SK-N-MC (cell line): ENCODE results near the gene SLC38A10.

Source experiments
- DNase-seq: peaks from one replicate; pipeline ENCODE4 v3.0.0-alpha.2; 2011; ENCODE audit warnings: low read depth, low spot score
- H3K27ac ChIP-seq: fragments of 200-600 bp; sonication (generic); 2 replicates; pipeline ENCODE4 v1.5.1; 2016; ENCODE audit warnings: mixed run types
- H3K36me3 ChIP-seq: fragments of 200-600 bp; sonication (generic); 2 replicates; pipeline ENCODE4 v1.6.1; 2017; ENCODE audit warnings: antibody characterized with exemption, low read length, mixed read lengths; ENCODE audit not compliant: insufficient read depth
- H3K4me3 ChIP-seq: fragments of 200-600 bp; sonication (generic); 2 replicates; pipeline ENCODE4 v1.5.1; 2016
- H3K9ac ChIP-seq: fragments of 200-600 bp; sonication (generic); 2 replicates; pipeline ENCODE4 v1.8.0; 2017; ENCODE audit warnings: mixed run types, mixed read lengths; ENCODE audit not compliant: insufficient read length
- H3K9me3 ChIP-seq: fragments of 200-600 bp; sonication (generic); 2 replicates; pipeline ENCODE4 v1.6.1; 2017; ENCODE audit warnings: low read depth, mild to moderate bottlenecking, antibody characterized with exemption, low read length, moderate library complexity, mixed read lengths
- EZH2 ChIP-seq: fragments of 200-600 bp; sonication (generic); IDR thresholded peaks from one replicate; pipeline ENCODE4 v1.6.1; 2017; ENCODE audit warnings: antibody characterized with exemption
- FOXP2 ChIP-seq: optimal IDR thresholded peaks from 2 replicates; pipeline ENCODE3; 2011; ENCODE audit warnings: mild to moderate bottlenecking, moderate library complexity; ENCODE audit not compliant: insufficient read depth; ENCODE audit errors: extremely low read length, control extremely low read depth
- POLR2AphosphoS5 ChIP-seq: IDR thresholded peaks from 2 replicates; pipeline ENCODE4 v1.6.1; 2012; ENCODE audit warnings: mild to moderate bottlenecking, low read depth, low read length, borderline replicate concordance

SLC38A10 gene

DNA sequence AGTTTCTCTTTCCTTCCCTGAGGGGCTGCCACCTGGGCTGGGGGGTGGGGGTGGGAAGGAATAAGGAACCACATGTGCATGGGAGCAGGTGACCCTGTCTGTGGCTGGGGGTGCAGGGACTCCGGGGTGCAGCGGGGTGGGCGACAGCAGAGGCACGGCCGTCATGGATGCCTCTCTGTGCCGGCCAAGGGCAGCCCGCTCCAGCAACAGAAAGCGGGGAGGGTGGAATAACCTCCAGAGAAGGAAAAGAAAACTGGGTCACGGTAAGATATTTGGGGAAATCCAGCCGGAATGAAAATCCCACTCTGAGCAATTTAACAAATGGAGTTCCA is 51.8 kb downstream of the SLC38A10 start:
- peaks cover 4% of the 10 kb centered on the region for H3K36me3 ChIP-seq
- TF ChIP-seq FOXP2: no peak
- TF ChIP-seq EZH2: no peak
- no peak for TF ChIP-seq POLR2AphosphoS5
- H3K9ac ChIP-seq: no peak overlapping the region
- no peak overlapping the region for H3K4me3 ChIP-seq
- H3K27ac ChIP-seq: no peak overlapping the region
- DNase-seq: no peak
- no peaks in the 10 kb centered on the region for H3K9me3 ChIP-seq

DNA sequence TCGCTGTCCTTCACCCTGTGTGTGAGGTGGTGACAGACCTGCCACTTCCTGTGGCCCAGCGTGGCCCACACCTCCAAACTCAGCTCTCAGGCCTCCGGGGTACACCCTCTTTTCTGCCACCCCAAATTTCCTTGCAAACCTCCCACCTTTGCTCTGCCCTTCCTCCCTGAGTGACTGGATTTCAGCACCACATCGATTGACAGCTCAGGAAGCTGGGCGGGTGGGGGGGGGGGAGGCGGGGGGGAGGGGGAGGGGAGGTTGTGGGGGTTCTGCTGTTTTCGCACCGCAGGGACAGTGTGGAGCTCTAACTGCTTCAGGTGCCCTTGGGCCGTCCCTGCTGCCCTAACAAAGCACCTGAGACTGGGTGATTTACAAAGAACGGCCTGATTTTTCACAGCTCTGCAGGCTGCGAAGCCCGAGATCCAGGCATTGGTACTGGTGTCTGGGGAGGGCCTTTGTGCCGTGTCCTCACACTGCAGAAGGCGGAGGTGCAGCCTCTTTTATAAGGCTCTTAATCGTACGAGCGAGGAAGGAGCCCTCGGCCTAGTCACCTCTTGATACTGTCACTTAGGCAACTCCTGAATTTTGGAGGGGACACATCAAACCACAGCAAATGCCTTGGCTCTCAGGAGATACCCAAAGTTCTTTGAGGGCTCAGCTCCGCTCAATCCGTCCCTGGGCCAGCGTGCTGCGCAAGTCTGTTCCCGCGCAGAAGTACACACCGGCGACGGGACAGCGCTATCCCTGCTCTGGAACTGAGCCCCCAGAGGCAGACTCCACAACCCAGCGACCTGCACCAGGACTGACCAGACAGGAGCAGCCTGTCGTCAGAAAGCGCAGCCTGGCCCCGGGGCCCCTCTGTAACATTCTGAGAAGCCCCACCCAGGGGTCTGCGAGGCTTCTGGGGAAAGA is 52.4 kb downstream of the SLC38A10 start:
- Histone ChIP-seq H3K36me3 (peaks cover 4% of the 10 kb centered on the region), H3K9me3 (no peaks in the 10 kb centered on the region), H3K27ac (no peak overlapping the region), H3K4me3 (no peak overlapping the region), H3K9ac (no peak overlapping the region)
- no peak for TF ChIP-seq EZH2
- TF ChIP-seq FOXP2: no peak
- no peak for DNase-seq

DNA sequence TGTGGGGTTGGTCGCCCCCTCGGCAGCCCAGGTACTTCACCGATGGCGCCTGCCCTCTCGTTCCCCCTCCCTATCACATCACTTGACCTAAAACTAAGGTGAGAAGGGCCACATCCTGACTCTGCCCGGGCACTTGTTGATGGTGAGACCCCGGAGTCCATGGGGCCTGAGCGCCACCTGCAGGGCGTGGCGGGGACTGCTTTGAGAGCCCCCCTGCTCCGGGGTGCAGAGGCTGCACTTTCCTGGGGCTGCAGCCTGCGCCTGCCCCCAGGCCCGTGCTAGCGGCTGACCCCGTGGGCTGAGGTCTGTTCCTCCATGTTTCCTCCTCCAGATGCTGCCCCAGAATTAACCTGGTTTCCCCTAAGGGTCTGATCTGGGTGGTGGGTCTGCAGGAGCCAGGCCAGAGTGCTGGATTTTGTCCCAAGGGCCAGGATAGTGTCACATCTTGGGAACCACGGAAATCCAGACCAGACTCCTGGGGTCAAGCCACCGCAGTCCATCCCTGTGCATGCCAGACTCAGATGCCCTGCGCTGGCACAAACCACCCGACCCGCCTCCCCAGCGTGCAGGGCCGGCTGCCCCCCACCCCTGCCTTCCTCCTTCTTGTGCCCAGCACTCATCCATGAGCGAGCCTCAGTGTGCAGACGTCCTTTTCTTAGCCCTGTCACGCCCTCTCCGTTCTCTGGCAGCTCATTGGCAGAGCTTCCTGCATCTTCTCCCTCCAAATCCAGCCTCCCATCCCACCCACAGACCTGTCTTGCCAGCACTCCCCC is 53.3 kb downstream of the SLC38A10 start:
- TF ChIP-seq POLR2AphosphoS5 (no peak; the same call in 1 of the 2 replicates), EZH2 (no peak), FOXP2 (no peak)
- H3K4me3 ChIP-seq: no peak overlapping the region
- H3K27ac ChIP-seq: no peak overlapping the region
- no peak overlapping the region for H3K9ac ChIP-seq
- H3K36me3 ChIP-seq: peaks cover 4% of the 10 kb centered on the region
- no peaks in the 10 kb centered on the region for H3K9me3 ChIP-seq
- no peak for DNase-seq

DNA sequence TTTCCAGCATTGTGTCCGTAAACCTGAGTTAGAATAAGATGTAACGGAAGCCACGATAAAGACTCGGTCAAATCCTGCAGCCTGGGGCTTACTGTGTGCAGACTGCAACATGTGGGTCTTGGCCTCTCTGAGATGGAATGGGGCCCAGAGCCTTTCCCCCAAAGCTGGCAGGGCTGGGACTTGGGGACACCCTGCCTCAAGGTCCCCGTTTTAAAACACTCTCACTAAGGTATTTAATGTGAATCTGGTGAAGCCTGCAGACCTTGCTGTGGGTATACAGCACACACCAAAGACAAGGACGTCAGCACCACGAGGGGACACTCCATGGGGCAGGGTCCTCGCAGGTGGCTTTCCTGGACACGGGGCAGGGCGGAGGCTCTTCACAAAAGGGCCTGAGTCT is 53.9 kb downstream of the SLC38A10 start:
- Histone ChIP-seq H3K4me3 (no peak overlapping the region), H3K9me3 (no peaks in the 10 kb centered on the region), H3K36me3 (peaks cover 4% of the 10 kb centered on the region), H3K9ac (no peak overlapping the region), H3K27ac (no peak overlapping the region)
- DNase-seq: no peak
- TF ChIP-seq FOXP2 (no peak), EZH2 (no peak), POLR2AphosphoS5 (no peak)

DNA sequence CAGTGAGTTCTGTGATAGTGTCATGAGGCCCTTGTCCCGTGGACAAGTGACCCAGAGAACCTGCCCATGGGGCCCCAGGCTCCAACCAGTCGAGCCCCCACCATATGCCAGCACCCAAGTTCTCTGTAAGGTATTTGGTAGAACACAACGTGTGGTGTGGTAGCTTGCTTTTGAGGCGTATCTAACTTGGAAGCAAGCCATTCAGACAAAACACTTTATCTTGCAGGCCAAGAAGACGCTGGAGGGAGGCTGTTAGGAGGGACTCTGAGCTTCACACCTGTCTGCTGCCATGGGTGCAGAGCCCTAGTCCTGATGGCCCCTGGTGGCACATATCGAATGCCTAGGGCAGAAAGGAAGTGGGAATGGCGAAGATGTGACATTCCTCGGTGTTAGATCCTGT is 54.3 kb downstream of the SLC38A10 start:
- H3K27ac ChIP-seq: no peak overlapping the region
- no peak overlapping the region for H3K9ac ChIP-seq
- no peaks in the 10 kb centered on the region for H3K9me3 ChIP-seq
- no peak for DNase-seq
- H3K36me3 ChIP-seq: peaks cover 4% of the 10 kb centered on the region
- TF ChIP-seq POLR2AphosphoS5 (no peak), EZH2 (no peak)
- H3K4me3 ChIP-seq: peak overlapping the region; percentile 96

DNA sequence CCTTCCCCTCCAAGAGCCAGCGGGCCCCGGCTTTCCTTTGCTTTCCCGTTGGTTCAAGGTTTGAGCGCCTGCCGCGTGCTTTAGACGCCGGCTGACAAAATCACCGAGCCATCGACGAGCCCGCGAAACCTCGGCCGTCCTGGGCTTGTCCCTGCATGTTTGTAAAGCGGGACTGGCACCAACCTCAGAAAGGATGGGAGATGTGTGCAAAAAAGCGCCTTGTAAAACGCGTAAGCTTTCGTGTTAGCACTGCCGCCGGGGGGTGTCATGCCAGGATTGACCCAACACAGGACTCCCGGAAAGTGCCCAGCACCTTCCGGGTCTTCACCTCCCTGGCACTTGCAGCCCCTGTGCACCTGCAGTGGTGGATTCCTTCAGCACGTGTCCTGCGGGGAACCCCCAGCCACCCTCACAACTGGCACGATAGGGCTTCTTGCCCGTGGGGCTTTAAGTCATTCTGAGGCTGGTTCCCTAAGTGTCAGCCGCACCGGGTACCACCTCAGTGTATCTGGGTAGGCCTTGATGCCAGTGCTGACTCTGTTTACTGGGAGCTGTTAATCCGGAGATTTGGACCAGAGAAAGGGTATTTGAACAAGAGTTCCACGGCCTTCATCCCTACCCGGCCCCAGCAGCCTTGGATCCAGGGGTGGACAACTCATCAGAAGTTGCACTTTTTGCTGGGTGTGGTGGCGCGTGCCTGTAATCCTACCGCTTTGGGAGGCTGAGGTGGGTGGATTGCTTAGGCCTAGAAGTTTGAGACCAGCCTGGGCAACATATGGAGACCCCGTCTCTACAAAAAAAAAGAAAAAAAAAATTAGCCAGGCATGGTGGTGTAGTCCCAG is 55.2 kb downstream of the SLC38A10 start:
- Histone ChIP-seq H3K36me3 (peaks cover 4% of the 10 kb centered on the region), H3K9ac (peak overlapping the region; percentile 88), H3K4me3 (peak overlapping the region; percentile 96), H3K9me3 (no peaks in the 10 kb centered on the region), H3K27ac (peak overlapping the region; percentile 33; the same call in 1 of the 2 replicates)
- no peak for DNase-seq
- TF ChIP-seq FOXP2: no peak
- TF ChIP-seq EZH2: no peak
- TF ChIP-seq POLR2AphosphoS5: no peak; the same call in 1 of the 2 replicates

DNA sequence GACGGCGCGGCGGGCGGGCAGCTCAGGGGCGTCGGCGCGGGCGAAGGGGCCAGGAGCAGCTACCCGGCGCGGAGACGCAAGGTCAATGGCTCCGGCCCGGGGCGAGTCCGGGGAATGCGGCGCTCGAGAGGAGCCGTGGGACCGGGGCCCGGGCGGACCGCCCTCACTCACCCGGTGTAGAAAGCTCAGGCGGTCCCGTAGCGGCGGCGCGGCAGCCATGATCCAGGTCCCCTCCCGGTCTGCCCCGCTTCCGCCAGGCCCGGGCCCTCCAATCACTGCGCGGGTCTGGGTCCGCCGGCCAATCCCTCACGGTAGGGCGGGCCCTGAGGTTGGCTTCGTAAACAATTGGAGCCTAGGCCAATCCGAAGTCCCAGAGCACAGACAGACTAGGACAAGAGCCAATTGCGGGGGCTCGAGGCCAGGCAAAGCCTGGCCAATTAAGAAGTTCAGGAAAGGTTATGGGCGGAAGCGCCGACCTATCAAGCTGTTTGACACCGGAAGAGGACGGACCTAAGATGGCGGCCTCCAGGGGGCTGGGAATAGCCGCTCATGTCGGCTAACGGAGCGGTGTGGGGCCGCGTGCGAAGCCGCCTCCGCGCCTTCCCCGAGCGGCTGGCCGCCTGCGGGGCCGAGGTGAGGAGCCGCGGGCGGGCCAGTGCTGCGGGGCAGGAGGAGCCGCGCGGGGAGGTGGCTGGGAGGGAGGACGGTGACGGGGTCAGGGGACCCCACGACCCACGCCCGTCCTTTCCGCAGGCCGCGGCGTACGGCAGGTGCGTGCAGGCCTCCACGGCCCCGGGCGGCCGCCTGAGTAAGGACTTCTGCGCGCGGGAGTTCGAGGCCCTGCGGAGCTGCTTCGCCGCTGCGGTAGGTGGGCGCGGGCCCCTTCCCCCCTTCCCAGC is 56.0 kb downstream of the SLC38A10 start, which contains the start of the genes NDUFAF8 and TEPSIN:
NDUFAF8 (plus strand) TSS at position 504 of the 899 bp plus-strand sequence; CDS start at position 550, 46 bp downstream.
TEPSIN (minus strand) TSS at position 241 of the 899 bp plus-strand sequence; CDS start at position 219, 22 bp downstream.
- TF ChIP-seq POLR2AphosphoS5: peak; percentile 67
- no peak for TF ChIP-seq FOXP2
- TF ChIP-seq EZH2: no peak
- peaks cover 4% of the 10 kb centered on the region for H3K36me3 ChIP-seq
- peak within 1 kb of the TSS; percentile 33; the same call in 1 of the 2 replicates for H3K27ac ChIP-seq
- peak within 1 kb of the TSS; percentile 88 for H3K9ac ChIP-seq
- peak; percentile 98 for DNase-seq
- peak within 1 kb of the TSS; percentile 96 for H3K4me3 ChIP-seq
- no peaks in the 10 kb centered on the region for H3K9me3 ChIP-seq

DNA sequence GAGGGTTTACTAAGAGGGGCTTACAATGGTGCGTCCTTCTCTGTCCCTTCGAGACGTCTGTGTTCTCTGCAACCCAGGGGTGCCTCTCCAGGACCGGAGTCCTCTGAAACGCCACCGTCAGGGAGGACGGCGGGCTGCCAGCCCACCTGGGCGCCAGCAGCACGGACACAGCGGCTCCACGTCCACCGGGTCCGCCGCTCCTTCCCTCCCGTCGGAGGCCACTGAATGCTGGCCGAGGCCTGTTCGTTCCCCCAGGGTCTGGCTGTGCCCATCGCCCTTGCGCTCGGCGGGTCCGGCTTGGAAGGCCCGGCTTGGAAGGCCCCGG is 56.7 kb downstream of the SLC38A10 start:
- peak overlapping the region; percentile 96 for H3K4me3 ChIP-seq
- H3K36me3 ChIP-seq: peaks cover 4% of the 10 kb centered on the region
- no peaks in the 10 kb centered on the region for H3K9me3 ChIP-seq
- H3K27ac ChIP-seq: no peak overlapping the region
- TF ChIP-seq POLR2AphosphoS5: no peak
- TF ChIP-seq FOXP2: no peak
- no peak for TF ChIP-seq EZH2
- DNase-seq: no peak
- H3K9ac ChIP-seq: peak overlapping the region; percentile 83
